OCI-LY7 (cell line): ENCODE measurements around the gene USP17L10.
"Not testable (repeated sequence)": the region's sequence is repeated elsewhere in the genome, so short reads cannot be mapped to it uniquely, and the experiment has no call there.

Experiments used
- EZH2phosphoT487 ChIP-seq: fragments of 200-600 bp; sonication (generic); IDR thresholded peaks from 2 replicates; pipeline ENCODE4 v1.6.1; 2018; ENCODE audit warnings: low read depth, borderline replicate concordance, mild to moderate bottlenecking, mixed run types, antibody characterized with exemption, low read length, moderate library complexity, mixed read lengths
- TF ChIP-seq, protein P1 (sequence below): fragments of 200-600 bp; sonication (generic); conservative IDR thresholded peaks from 2 replicates; pipeline ENCODE4 v1.5.1; 2014; ENCODE audit warnings: mild to moderate bottlenecking, antibody characterized with exemption, low read length, moderate library complexity, mixed read lengths

- TF ChIP-seq, protein P1, sequence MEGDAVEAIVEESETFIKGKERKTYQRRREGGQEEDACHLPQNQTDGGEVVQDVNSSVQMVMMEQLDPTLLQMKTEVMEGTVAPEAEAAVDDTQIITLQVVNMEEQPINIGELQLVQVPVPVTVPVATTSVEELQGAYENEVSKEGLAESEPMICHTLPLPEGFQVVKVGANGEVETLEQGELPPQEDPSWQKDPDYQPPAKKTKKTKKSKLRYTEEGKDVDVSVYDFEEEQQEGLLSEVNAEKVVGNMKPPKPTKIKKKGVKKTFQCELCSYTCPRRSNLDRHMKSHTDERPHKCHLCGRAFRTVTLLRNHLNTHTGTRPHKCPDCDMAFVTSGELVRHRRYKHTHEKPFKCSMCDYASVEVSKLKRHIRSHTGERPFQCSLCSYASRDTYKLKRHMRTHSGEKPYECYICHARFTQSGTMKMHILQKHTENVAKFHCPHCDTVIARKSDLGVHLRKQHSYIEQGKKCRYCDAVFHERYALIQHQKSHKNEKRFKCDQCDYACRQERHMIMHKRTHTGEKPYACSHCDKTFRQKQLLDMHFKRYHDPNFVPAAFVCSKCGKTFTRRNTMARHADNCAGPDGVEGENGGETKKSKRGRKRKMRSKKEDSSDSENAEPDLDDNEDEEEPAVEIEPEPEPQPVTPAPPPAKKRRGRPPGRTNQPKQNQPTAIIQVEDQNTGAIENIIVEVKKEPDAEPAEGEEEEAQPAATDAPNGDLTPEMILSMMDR, result not testable (repeated sequence)
- TF ChIP-seq EZH2phosphoT487, result not testable (repeated sequence)
Observed at GRCh38 chr4:9253078-9253477, 42.6 kb downstream of the USP17L10 start, which contains the start of gene USP17L19.
